Heart right ventricle (tissue), 16 donors: ENCODE measurements around the gene KCNMA1. TPM values are rescaled to one million over a fixed set of nuclear protein-coding genes. Genes with fewer than 3 reads are reported as not detected.

Source experiments
- ATAC-seq, 8 donors: fragments of 200-7000 bp; cut with Tn5 transposase; one replicate each; pipeline ENCODE4 v1.9.1; 2020; ENCODE audit warnings: mild to moderate bottlenecking in 8 of 8, moderate library complexity in 8 of 8, moderate number of reproducible peaks in 1 of 8
- DNase-seq, 2 donors: peaks; one replicate each; pipeline ENCODE4 v3.0.0-alpha.2; 2020
- H3K27ac ChIP-seq, 10 donors: fragments of 200-600 bp; sonication (generic) in 2 of 10; one replicate each; pipeline versions ENCODE4 v1.5.0 to v1.8.0; 2020 to 2022; ENCODE audit warnings: mild to moderate bottlenecking in 3 of 10
- H3K27me3 ChIP-seq, 7 donors: fragments of 200-600 bp; one replicate each; pipeline ENCODE4 v1.8.0; 2021 to 2022; ENCODE audit warnings: mild to moderate bottlenecking in 2 of 7
- H3K36me3 ChIP-seq, 9 donors: fragments of 200-600 bp; sonication (generic) in 1 of 9; one replicate each; pipeline versions ENCODE4 v1.5.0 to v1.8.0; 2020 to 2022; ENCODE audit warnings: mild to moderate bottlenecking in 2 of 9
- H3K4me1 ChIP-seq, 9 donors: fragments of 200-600 bp; sonication (generic) in 1 of 9; one replicate each; pipeline versions ENCODE4 v1.5.0 to v1.8.0; 2020 to 2022; ENCODE audit warnings: mild to moderate bottlenecking in 4 of 9
- H3K4me3 ChIP-seq, 10 donors: fragments of 200-600 bp; sonication (generic) in 2 of 10; one replicate each; pipeline versions ENCODE4 v1.5.0 to v1.8.0; 2020 to 2022; ENCODE audit warnings: mild to moderate bottlenecking in 7 of 10, moderate library complexity in 2 of 10
- H3K9me3 ChIP-seq, 11 donors: fragments of 200-600 bp in 10 of 11; sonication (generic) in 2 of 11; one replicate each; pipeline versions ENCODE4 v1.5.0 to v1.8.0; 2013 to 2022; ENCODE audit warnings: mild to moderate bottlenecking in 2 of 11, control low read depth in 1 of 11, moderate library complexity in 1 of 11
- WGBS, 2 donors: extraction: QIAGEN DNeasy Blood & Tissue Kit; methylation state at CpG; one replicate each; pipeline ENCODE4 v1.1.7; 2013; ENCODE audit warnings: inconsistent platforms in 1 of 2; 5-methylcytosine and 5-hydroxymethylcytosine counted together
- intact Hi-C, 10 donors: fragments of 100-400 bp; cut with DNase I; formaldehyde crosslinking; loops; one replicate each; pipeline versions ENCODE4 v1.11.1 to v1.14.2; 2022
- polyA plus RNA-seq, 2 donors: library from polyadenylated mRNA; stranded (reverse); fragments of 200-250 nt; gene quantifications; one replicate each; pipeline ENCODE4 v1.2.3, GENCODE V29; 2013
- total RNA-seq, 10 donors: library from RNA; stranded (reverse); fragmentation: NEBNext Ultra II Directional in 3 of 10; extraction: Animal tissue kit (Norgen Biotek cat#: 25700) in 3 of 10; gene quantifications; one replicate each; pipeline versions ENCODE4 v1.2.1 to v1.2.4, GENCODE V29; 2021 to 2023
- TF ChIP-seq, protein P1 (sequence below), 9 donors: fragments of 200-600 bp; sonication (generic) in 2 of 9; IDR thresholded peaks; one replicate each; pipeline versions ENCODE4 v1.5.0 to v1.8.0; 2021 to 2022; ENCODE audit warnings: antibody characterized with exemption in 9 of 9, mild to moderate bottlenecking in 5 of 9, moderate library complexity in 1 of 9
- donor health status: Arrhythmogenic right ventricular cardiomyopathy.
- donor health status: ischemic (EF 13 %, LVEDD 7.1; RV severe dilation, severe dysfunction).
- donor health status: healthy with polysubstance abuse.
- donor health status: DM: no; HTN: yes; CAD: no.
- donor health status: DM: no; HTN: no; CAD: no.
- donor health status: ischemic (EF 25% LVEDD 6.9; RV normal size, moderate dysfunction).
- donor health status: ischemic (EF 25% LVEDD 5.7; RV mildly dilated, moderate dysfunction).
- donor health status: healthy.
- donor health status: DM: yes; HTN: yes; CAD: no.
- donor health status: Ischemic cardiomyopathy.
- donor health status: ischemic (EF 35%, LVEDD 5.7; RV mildly dilated, moderate dysfunction).
- donor health status: nonischemic (EF 11% LVEDD 7.7; RV severe dilation, severe dysfunction).
- donor health status: DM: yes; HTN: yes; CAD: no.
- donor health status: PGD.
- donor health status: ischemic (EF 29% LVEDD 5.4; RV normal size, mild dysfunction).
- donor health status: nonischemic (EF 23%, LVEDD 6.1; RV moderate dilation, normal function).

KCNMA1 gene
- total and polyA plus RNA-seq, 12 donors, result 0.59 to 5.3 (median 1.6) TPM

GRCh38 chr10:76879116-76879913 lies 758.3 kb downstream of the KCNMA1 start:
- peaks cover 0 to 36% (median 0%) of the 10 kb centered on the region in 9 donors for H3K4me1 ChIP-seq
- ATAC-seq (no peak), DNase-seq (no peak)
- WGBS, 2 donors, result 71 to 74% methylated on average over 9 of the region's 9 CpGs
- intact Hi-C loops, result no loop called here
- H3K9me3 ChIP-seq, result no peaks in the 10 kb centered on the region
- H3K4me3 ChIP-seq, result no peak overlapping the region
- no peak overlapping the region for H3K27ac ChIP-seq
- TF ChIP-seq, protein P1, sequence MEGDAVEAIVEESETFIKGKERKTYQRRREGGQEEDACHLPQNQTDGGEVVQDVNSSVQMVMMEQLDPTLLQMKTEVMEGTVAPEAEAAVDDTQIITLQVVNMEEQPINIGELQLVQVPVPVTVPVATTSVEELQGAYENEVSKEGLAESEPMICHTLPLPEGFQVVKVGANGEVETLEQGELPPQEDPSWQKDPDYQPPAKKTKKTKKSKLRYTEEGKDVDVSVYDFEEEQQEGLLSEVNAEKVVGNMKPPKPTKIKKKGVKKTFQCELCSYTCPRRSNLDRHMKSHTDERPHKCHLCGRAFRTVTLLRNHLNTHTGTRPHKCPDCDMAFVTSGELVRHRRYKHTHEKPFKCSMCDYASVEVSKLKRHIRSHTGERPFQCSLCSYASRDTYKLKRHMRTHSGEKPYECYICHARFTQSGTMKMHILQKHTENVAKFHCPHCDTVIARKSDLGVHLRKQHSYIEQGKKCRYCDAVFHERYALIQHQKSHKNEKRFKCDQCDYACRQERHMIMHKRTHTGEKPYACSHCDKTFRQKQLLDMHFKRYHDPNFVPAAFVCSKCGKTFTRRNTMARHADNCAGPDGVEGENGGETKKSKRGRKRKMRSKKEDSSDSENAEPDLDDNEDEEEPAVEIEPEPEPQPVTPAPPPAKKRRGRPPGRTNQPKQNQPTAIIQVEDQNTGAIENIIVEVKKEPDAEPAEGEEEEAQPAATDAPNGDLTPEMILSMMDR (IDR thresholded peaks at IDR 0.05), result no peak
- H3K36me3 ChIP-seq, result no peaks in the 10 kb centered on the region
- peaks cover 0 to 9% (median 0%) of the 10 kb centered on the region in 7 donors for H3K27me3 ChIP-seq

DNA sequence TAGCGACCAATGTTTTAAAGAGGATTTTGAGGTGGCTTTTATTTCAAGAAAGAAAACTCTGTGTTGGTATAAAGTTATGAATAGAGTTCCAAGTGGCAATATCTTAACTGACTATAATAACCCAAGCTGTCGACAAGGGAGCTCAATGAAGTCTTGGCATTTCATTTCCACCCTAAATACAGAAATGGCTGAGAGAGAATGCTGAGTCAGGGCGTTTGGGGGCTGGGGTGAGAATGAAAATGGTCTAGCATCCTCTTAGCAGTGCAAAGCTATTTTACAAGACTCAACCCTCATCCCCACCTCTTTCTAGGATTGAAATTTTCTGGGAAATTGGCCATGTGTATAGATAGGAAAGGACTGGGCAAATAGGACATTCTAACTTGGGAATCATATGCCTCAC lies 759.1 kb downstream of the KCNMA1 start:
- WGBS, 2 donors, result 59 to 63% methylated on average over 3 of the region's 3 CpGs

DNA sequence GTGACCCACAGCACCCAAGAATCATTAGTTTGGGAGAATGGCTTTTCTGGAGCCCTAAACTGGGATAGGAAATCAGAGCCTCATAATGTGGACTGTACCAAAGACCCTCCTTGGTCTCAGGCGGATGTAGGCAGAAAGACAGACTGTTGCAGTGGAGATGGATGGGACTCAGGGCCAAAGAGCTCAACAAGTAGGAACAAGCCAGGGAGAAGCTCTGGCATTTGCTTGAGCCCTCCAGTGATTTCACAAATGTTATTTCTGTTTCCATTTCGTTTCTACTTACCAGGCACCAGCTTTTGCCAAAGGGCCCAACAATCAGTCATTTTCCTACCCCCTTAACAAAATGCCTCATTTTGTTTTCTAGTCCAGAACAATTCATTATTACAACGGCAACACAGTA lies 762.7 kb downstream of the KCNMA1 start:
- Histone ChIP-seq H3K27me3 (peaks cover 0 to 9% (median 0%) of the 10 kb centered on the region in 7 donors), H3K36me3 (no peaks in the 10 kb centered on the region), H3K4me1 (peaks cover 0 to 15% (median 0%) of the 10 kb centered on the region in 9 donors), H3K9me3 (no peaks in the 10 kb centered on the region), H3K4me3 (no peak overlapping the region), H3K27ac (peak overlapping the region in 1 of 10 donors; percentile 2)
- ATAC-seq (no peak), DNase-seq (no peak)
- TF ChIP-seq, protein P1 (IDR thresholded peaks at IDR 0.05), result no peak
- intact Hi-C loops, result no loop called here
- WGBS, 2 donors, result 82 to 92% methylated on average over 3 of the region's 3 CpGs

More for the DNA sequence above, 759.1 kb downstream of the KCNMA1 start:
- TF ChIP-seq, protein P1 (IDR thresholded peaks at IDR 0.05), result no peak
- Histone ChIP-seq H3K36me3 (no peaks in the 10 kb centered on the region), H3K27me3 (peaks cover 0 to 9% (median 0%) of the 10 kb centered on the region in 7 donors), H3K4me3 (no peak overlapping the region), H3K9me3 (no peaks in the 10 kb centered on the region), H3K27ac (no peak overlapping the region), H3K4me1 (peaks cover 0 to 33% (median 0%) of the 10 kb centered on the region in 9 donors)
- intact Hi-C loops, result no loop called here
- ATAC-seq, result no peak
- DNase-seq, result no peak

GRCh38 chr10:76874176-76874575 lies 763.4 kb downstream of the KCNMA1 start:
- no peak overlapping the region for H3K4me3 ChIP-seq
- ATAC-seq, result peak in 7 of 8 donors; percentile 60 to 96 (median 76)
- intact Hi-C loops, result no loop called here
- H3K4me1 ChIP-seq, result peaks cover 0 to 15% (median 0%) of the 10 kb centered on the region in 9 donors
- H3K36me3 ChIP-seq, result no peaks in the 10 kb centered on the region
- WGBS, 2 donors, result 51 to 52% methylated on average over 1 of the region's 1 CpG
- peak overlapping the region in 1 of 10 donors; percentile 9 for H3K27ac ChIP-seq
- no peaks in the 10 kb centered on the region for H3K9me3 ChIP-seq
- DNase-seq, result peak in 1 of 2 donors; percentile 59
- peaks cover 0 to 9% (median 0%) of the 10 kb centered on the region in 7 donors for H3K27me3 ChIP-seq
- TF ChIP-seq, protein P1 (IDR thresholded peaks at IDR 0.05), result no peak
